ENCODE results near the gene KLK15.
"Not testable (repeated sequence)": the region's sequence is repeated elsewhere in the genome, so short reads cannot be mapped to it uniquely, and the experiment has no call there.

KLK15 gene

DNA sequence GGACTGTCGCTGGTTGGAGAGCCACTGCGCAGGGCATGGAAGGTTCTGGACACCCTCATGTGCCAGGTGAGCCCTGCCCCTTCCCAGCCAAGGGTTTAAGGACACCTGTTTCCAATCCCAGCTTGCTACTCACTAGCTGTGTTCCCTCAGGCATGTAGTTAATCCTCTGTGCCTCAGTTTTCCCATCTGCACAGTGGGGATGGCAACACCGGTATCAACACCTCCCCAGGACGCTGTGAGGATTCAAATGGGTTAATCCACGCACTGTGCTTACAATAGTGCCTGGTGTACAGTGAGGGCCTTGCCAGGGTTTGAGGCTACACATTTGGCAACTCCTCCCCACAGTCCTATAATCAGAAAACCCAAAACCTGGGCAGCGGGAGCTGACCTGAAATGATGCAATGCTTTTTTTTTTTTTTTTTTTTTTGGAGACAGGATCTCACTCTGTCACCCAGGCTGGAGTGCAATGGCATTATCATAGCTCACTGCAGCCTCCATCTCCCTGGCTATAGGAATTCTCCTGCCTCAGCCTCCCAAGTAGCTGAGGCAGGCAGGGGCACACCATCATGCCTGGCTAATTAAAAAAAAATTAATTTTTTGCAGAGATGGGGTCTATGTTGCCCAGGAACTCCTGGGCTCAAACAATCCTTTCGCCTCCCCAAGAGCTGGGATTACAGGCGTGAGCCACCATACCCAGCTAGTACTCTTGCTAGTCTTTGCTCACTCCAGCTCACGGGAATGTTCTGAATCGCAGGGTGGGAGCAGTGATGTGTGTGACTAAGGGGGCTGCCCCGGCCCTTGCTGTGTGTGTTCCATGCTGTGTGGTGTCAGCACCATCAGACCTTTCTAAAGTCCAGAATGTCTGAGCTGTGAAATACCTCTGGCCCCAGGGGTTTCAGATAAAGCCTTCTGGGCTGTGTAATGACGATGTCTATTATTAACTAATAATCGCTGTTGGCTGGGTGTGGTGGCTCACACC, 40.8 kb downstream of the KLK15 start:
- Histone ChIP-seq H3K4me3 (ENCODE audit: low read depth, low read length) (no peak overlapping the region), H3K4me1 (ENCODE audit: control insufficient read depth, insufficient read depth, low read length) (no peaks in the 10 kb centered on the region), H3K9ac (ENCODE audit: low read depth, low read length) (no peak overlapping the region), H3K27me3 (ENCODE audit: control insufficient read depth, insufficient read depth, low read length) (no peaks in the 10 kb centered on the region), H3K9me3 (ENCODE audit: control insufficient read depth, insufficient read depth, low read length) (no peaks in the 10 kb centered on the region), H3K36me3 (ENCODE audit: control insufficient read depth, insufficient read depth, low read length) (peaks cover 7% of the 10 kb centered on the region)

DNA sequence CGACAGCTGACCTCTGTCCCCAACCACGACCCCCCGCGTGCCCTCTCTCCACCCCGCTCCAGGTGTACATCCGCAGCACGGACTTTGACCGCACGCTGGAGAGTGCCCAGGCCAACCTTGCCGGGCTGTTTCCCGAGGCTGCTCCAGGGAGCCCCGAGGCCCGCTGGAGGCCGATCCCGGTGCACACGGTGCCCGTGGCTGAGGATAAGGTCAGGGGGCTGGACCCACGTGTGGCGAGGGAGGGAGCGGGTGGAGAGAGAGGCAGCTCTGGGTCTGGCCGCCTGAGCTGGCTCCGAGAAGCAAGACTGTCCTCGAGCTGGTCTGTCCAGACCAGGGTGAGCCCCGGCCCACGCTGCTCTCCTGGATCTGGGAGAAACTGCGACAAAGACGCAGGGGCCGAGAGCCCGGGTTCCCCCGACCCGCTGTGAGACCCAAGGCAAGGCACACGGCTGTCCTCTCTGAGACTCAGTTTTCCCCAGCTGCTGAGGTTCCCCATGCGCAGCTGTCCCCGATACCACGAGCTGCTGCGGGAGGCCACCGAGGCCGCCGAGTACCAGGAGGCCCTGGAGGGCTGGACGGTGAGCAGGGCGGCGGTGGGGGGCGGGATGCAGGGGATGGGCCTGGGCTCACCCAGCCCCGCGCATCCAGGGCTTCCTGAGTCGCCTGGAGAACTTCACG, 41.6 kb downstream of the KLK15 start:
- H3K36me3 ChIP-seq (ENCODE audit: control insufficient read depth, insufficient read depth, low read length): peaks cover 2% of the 10 kb centered on the region
- no peaks in the 10 kb centered on the region for H3K27me3 ChIP-seq (ENCODE audit: control insufficient read depth, insufficient read depth, low read length)
- H3K4me1 ChIP-seq (ENCODE audit: control insufficient read depth, insufficient read depth, low read length): no peaks in the 10 kb centered on the region
- H3K9me3 ChIP-seq (ENCODE audit: control insufficient read depth, insufficient read depth, low read length): no peaks in the 10 kb centered on the region
- H3K4me3 ChIP-seq (ENCODE audit: low read depth, low read length): no peak overlapping the region
- H3K9ac ChIP-seq (ENCODE audit: low read depth, low read length): no peak overlapping the region

DNA sequence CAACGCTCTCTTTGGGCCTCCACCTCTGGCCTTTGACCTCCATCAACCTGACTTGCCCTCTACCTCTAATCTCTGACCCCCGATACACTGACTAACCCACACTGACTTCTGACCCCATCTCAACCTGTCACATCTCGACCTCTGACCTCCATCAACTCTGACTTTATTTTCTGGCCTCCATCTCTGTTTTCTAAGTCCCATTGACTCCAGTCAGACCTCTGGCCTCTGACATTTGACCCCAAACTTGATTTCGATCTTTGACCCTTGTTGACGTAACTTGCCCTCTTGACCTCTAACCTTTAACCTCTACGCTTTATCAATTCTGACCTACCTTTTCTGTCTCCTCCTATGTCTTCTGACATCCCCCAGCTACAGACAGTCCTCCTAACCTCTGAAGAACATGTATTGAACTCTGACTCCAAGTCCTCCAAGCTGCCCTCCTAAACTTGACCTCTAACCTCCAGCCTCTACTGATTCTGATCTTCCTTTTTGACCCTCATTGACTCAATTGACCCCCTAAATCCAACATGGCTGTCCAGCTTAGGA, 42.4 kb downstream of the KLK15 start:
- H3K4me3 ChIP-seq (ENCODE audit: low read depth, low read length): no peak overlapping the region
- H3K27me3 ChIP-seq (ENCODE audit: control insufficient read depth, insufficient read depth, low read length): no peaks in the 10 kb centered on the region
- H3K9ac ChIP-seq (ENCODE audit: low read depth, low read length): no peak overlapping the region
- no peaks in the 10 kb centered on the region for H3K4me1 ChIP-seq (ENCODE audit: control insufficient read depth, insufficient read depth, low read length)
- H3K9me3 ChIP-seq (ENCODE audit: control insufficient read depth, insufficient read depth, low read length): no peaks in the 10 kb centered on the region
- H3K36me3 ChIP-seq (ENCODE audit: control insufficient read depth, insufficient read depth, low read length): no peaks in the 10 kb centered on the region

DNA sequence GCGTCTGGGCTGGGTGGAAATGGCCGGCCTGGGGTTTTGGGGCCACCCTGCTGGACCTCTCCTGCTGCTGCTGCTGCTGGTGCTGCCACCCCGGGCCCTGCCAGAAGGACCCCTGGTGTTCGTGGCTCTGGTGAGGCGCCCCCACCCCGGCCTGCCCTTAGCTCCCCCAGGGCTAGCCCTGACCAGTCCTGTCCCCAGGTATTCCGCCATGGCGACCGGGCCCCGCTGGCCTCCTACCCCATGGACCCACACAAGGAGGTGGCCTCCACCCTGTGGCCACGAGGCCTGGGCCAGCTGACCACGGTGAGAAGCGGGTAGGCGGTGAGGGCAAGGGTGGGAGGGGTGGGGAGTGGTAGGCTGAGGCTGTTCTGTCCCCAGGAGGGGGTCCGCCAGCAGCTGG, 43.0 kb downstream of the KLK15 start, which contains the start of gene ACP4:
TSS of gene ACP4 (plus strand) at position 20 of the 400 bp plus-strand sequence. CDS start at position 20, 0 bp downstream.
- H3K27me3 ChIP-seq (ENCODE audit: control insufficient read depth, insufficient read depth, low read length): no peaks in the 10 kb centered on the region
- no peaks in the 10 kb centered on the region for H3K36me3 ChIP-seq (ENCODE audit: control insufficient read depth, insufficient read depth, low read length)
- no peaks in the 10 kb centered on the region for H3K9me3 ChIP-seq (ENCODE audit: control insufficient read depth, insufficient read depth, low read length)
- no peaks in the 10 kb centered on the region for H3K4me1 ChIP-seq (ENCODE audit: control insufficient read depth, insufficient read depth, low read length)
- no peak within 1 kb of the TSS for H3K9ac ChIP-seq (ENCODE audit: low read depth, low read length)
- H3K4me3 ChIP-seq (ENCODE audit: low read depth, low read length): no peak within 1 kb of the TSS

DNA sequence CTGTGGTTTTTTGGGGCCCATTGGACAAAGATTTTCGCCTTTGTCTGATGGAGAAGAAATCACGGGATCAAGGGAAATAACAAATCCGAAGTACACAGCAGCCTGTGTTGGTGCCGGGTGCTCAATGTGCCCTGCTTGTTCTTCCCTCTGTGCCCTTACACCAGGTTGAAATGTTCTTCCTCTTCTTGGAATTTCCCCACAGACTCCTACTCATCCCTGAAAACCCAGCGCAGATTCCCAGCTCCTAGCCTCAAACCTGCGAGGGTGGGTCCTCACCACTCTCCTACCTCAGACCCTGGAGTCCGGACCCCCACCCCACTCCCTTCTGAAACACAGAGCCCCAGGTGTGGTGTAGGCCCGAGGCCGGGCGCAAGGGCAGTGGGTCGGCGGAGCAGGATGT, 48.0 kb downstream of the KLK15 start:
- Histone ChIP-seq H3K4me3 (ENCODE audit: low read depth, low read length) (no peak overlapping the region), H3K4me1 (ENCODE audit: control insufficient read depth, insufficient read depth, low read length) (no peaks in the 10 kb centered on the region), H3K9me3 (ENCODE audit: control insufficient read depth, insufficient read depth, low read length) (no peaks in the 10 kb centered on the region), H3K9ac (ENCODE audit: low read depth, low read length) (no peak overlapping the region), H3K27me3 (ENCODE audit: control insufficient read depth, insufficient read depth, low read length) (peaks cover 17% of the 10 kb centered on the region), H3K36me3 (ENCODE audit: control insufficient read depth, insufficient read depth, low read length) (no peaks in the 10 kb centered on the region)

DNA sequence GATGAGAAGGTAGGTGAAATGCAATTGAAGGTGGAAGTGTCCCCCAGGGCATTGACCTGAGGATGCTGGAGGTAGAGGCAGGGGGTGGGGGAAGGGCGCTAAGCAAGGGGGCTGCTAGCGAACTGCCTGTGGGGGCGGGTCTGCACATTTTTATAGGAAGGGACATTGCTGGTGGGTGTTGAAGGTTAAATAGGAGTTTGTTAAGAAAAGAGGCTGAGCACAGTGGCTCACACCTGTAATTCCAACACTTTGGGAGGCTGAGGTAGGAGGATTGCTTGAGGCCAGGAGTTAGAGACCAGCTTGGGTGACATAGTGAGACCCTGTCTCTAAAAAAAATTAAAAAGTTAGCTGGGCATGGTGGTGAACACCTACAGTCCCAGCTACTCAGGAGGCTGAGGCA, 48.7 kb downstream of the KLK15 start:
- Histone ChIP-seq H3K9ac (ENCODE audit: low read depth, low read length) (no peak overlapping the region), H3K4me3 (ENCODE audit: low read depth, low read length) (no peak overlapping the region), H3K9me3 (ENCODE audit: control insufficient read depth, insufficient read depth, low read length) (no peaks in the 10 kb centered on the region), H3K4me1 (ENCODE audit: control insufficient read depth, insufficient read depth, low read length) (no peaks in the 10 kb centered on the region), H3K27me3 (ENCODE audit: control insufficient read depth, insufficient read depth, low read length) (peaks cover 23% of the 10 kb centered on the region), H3K36me3 (ENCODE audit: control insufficient read depth, insufficient read depth, low read length) (no peaks in the 10 kb centered on the region)

DNA sequence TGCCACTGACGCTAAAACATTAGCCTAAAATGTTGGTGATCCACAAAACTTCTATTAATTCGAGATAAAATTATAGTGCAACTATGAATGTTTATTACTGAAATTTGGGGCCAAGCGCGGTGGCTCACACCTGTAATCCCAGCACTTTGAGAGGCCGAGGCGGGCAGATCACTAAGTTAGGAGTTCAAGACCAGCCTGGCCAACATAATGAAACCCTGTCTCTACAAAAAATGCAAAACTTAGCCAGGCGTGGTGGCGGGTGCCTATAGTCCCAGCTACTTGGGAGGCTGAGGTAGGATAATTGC, 49.6 kb downstream of the KLK15 start:
- H3K36me3 ChIP-seq (ENCODE audit: control insufficient read depth, insufficient read depth, low read length); H3K4me3 ChIP-seq (ENCODE audit: low read depth, low read length); H3K4me1 ChIP-seq (ENCODE audit: control insufficient read depth, insufficient read depth, low read length); H3K9ac ChIP-seq (ENCODE audit: low read depth, low read length); H3K9me3 ChIP-seq (ENCODE audit: control insufficient read depth, insufficient read depth, low read length): not testable (repeated sequence)
- H3K27me3 ChIP-seq (ENCODE audit: control insufficient read depth, insufficient read depth, low read length): peaks cover 33% of the 10 kb centered on the region

DNA sequence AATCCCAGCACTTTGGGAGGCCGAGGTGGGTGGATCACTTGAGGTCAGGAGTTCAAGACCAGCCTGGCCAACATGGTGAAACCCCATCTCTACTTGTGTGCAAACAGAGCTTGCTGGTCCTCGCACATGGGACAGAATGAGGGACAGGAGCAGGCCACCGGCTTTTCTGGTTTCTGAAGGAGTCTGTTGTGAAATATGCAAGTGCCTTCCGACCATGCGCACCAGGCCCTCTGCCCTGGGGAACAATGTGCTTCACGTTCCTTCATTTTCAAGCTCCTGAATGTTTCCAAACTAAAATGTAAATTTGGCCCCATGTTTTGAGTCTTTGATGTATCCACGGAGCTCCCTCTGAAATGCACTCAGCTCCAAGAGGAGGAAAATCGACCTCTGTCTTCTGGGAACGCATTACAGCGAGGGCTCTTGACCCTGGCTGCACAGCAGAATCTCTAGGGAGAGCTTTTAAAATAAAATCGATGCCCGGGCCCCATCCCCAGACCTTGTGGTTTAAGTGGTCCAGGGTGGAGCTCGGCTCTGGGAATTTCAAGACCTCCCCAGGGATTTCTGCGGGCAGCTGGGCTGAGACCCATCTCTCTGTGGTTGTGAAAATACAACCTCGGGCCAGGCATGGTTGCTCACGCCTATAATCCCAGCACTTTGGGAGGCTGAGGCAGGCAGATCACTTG, 52.5 kb downstream of the KLK15 start:
- H3K4me3 ChIP-seq (ENCODE audit: low read depth, low read length): no peak overlapping the region
- no peaks in the 10 kb centered on the region for H3K9me3 ChIP-seq (ENCODE audit: control insufficient read depth, insufficient read depth, low read length)
- peaks cover 59% of the 10 kb centered on the region for H3K27me3 ChIP-seq (ENCODE audit: control insufficient read depth, insufficient read depth, low read length)
- peaks cover 3% of the 10 kb centered on the region for H3K4me1 ChIP-seq (ENCODE audit: control insufficient read depth, insufficient read depth, low read length)
- H3K36me3 ChIP-seq (ENCODE audit: control insufficient read depth, insufficient read depth, low read length): no peaks in the 10 kb centered on the region
- H3K9ac ChIP-seq (ENCODE audit: low read depth, low read length): no peak overlapping the region

DNA sequence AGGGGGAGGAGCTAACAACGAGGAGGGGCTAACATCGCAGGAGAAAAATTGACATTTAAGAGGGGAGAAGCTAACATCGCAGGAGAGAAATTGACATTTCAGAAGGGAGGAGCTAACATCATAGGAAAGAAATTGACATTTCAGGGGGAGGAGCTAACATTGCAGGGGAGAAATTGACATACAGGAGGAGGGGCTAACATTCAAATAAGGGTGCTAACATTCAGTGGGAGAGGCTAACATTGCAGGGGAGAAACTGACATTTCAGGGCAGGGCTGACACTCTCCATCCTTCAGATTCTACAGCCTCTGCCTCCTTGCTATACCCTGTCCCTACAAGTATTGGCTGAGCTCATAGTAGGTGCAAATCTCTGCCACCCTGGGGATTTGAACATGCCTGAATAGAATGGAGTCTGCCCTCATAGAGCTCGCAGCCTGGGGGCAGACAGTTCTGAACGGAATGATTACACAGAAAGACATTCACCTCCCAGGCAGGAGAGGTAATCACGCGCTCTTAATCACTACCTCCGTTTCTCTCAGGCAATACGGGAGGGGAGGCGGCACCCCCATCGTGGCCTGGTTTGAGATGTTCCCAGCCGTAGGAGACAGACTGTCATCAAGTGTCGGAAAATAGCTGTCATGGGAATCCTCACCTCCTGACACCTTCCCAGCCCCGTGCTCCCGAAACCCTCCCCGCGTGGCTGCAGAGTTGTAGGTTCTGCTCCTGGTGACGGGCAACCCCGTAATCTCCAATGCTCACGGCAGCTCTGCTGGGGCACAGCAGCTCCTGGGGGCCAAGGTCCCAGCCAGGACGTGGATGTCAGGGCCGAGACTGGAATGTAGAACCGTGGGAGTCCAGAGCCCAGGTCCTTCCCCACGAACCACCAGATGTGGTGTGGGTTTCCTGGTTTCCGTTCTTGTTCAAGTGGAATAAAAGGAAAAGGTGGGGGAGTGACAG, 53.6 kb downstream of the KLK15 start:
- Histone ChIP-seq H3K4me3 (ENCODE audit: low read depth, low read length) (no peak overlapping the region), H3K27me3 (ENCODE audit: control insufficient read depth, insufficient read depth, low read length) (peaks cover 65% of the 10 kb centered on the region), H3K9ac (ENCODE audit: low read depth, low read length) (no peak overlapping the region), H3K36me3 (ENCODE audit: control insufficient read depth, insufficient read depth, low read length) (no peaks in the 10 kb centered on the region), H3K4me1 (ENCODE audit: control insufficient read depth, insufficient read depth, low read length) (peaks cover 3% of the 10 kb centered on the region), H3K9me3 (ENCODE audit: control insufficient read depth, insufficient read depth, low read length) (no peaks in the 10 kb centered on the region)

DNA sequence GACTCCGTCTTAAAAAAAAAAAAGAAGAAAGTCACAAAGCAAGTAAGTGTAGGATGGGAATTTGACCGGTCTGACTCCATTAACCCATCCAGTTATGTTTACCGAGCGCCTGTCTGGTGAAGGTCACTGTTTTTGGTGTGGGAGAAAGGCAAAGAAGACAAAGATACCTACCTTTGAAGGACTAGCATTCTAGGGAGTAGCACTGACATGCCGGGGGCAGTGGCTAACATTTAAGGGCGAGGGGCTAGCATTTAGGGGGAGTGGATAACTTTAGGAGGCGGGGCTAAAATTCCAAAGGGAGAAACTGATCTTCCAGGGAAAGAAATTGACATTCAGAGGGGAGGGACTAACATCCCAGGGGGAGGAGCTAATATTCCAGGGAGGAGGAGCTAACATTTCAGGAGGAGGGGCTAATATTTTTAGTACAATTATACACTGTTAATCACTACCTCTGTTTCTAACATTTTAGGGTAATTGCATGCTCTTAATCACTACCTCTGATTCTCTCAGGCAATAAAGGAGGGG, 54.4 kb downstream of the KLK15 start:
- Histone ChIP-seq H3K9me3 (ENCODE audit: control insufficient read depth, insufficient read depth, low read length) (no peaks in the 10 kb centered on the region), H3K9ac (ENCODE audit: low read depth, low read length) (no peak overlapping the region), H3K36me3 (ENCODE audit: control insufficient read depth, insufficient read depth, low read length) (no peaks in the 10 kb centered on the region), H3K4me3 (ENCODE audit: low read depth, low read length) (no peak overlapping the region), H3K27me3 (ENCODE audit: control insufficient read depth, insufficient read depth, low read length) (peaks cover 70% of the 10 kb centered on the region), H3K4me1 (ENCODE audit: control insufficient read depth, insufficient read depth, low read length) (peaks cover 3% of the 10 kb centered on the region)

Data from iPS-15b (cell line).